HUES6 (cell line): ENCODE results near the gene PLBD1.

ENCODE experiments used
- H3K27ac ChIP-seq: 2 replicates; pipeline ENCODE4 v1.7.0; 2013; ENCODE audit warnings: low read depth, mild to moderate bottlenecking, low read length, inconsistent platforms
- H3K27me3 ChIP-seq: 2 replicates; pipeline ENCODE4 v1.6.1; 2013; ENCODE audit warnings: low read length; ENCODE audit not compliant: control insufficient read depth, insufficient read depth
- H3K36me3 ChIP-seq: 2 replicates; pipeline ENCODE4 v1.6.1; 2013; ENCODE audit warnings: low read length; ENCODE audit not compliant: control insufficient read depth, insufficient read depth
- H3K4me1 ChIP-seq: 2 replicates; pipeline ENCODE4 v1.6.1; 2013; ENCODE audit warnings: low read length; ENCODE audit not compliant: control insufficient read depth, insufficient read depth
- H3K4me3 ChIP-seq: 2 replicates; pipeline ENCODE4 v1.5.1; 2013; ENCODE audit warnings: low read depth, low read length
- H3K9ac ChIP-seq: one replicate; pipeline ENCODE4 v1.6.1; 2013; ENCODE audit warnings: mild to moderate bottlenecking, low read length
- H3K9me3 ChIP-seq: 2 replicates; pipeline ENCODE4 v1.6.1; 2013; ENCODE audit warnings: low read depth, low read length; ENCODE audit not compliant: control insufficient read depth, insufficient read depth

Gene PLBD1

GRCh38 chr12:14567351-14568162 is at the start of gene PLBD1:
TSS of gene PLBD1 (minus strand) at chr12:14567883. CDS start at chr12:14567696, 187 bp downstream.
- H3K27ac ChIP-seq, result no peak within 1 kb of the TSS; the same call in 1 of the 2 replicates
- peaks cover 17% of the 10 kb centered on the region for H3K4me1 ChIP-seq
- peaks cover 7% of the 10 kb centered on the region for H3K27me3 ChIP-seq
- peak within 1 kb of the TSS; percentile 58 for H3K4me3 ChIP-seq
- H3K9me3 ChIP-seq, result no peaks in the 10 kb centered on the region
- no peaks in the 10 kb centered on the region for H3K36me3 ChIP-seq
- peak within 1 kb of the TSS; percentile 34 for H3K9ac ChIP-seq

GRCh38 chr12:14614704-14615121 is 47.0 kb upstream of the PLBD1 start:
- Histone ChIP-seq H3K4me3 (no peak overlapping the region), H3K27me3 (no peaks in the 10 kb centered on the region), H3K36me3 (no peaks in the 10 kb centered on the region), H3K9ac (no peak overlapping the region), H3K4me1 (peaks cover 5% of the 10 kb centered on the region), H3K9me3 (no peaks in the 10 kb centered on the region), H3K27ac (no peak overlapping the region)

DNA sequence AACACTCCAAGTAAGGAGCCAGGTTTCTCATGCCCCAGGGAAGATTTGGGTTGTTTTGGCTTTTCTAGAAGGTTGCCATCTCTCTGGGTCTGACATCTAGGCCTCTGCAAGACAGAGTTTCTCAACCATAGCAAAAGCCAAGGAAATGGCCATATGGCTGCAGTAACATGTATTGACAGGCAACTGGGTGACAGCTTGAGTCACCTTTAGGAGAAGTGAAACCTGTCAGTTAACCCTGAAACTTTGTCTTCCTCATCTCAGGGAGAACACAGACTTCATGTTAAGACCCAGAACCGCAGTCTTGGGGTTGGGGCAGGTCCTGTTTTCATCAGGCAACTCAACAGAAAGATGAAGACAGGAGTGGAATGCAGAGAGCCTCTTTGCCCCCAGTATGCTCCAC is 46.0 kb upstream of the PLBD1 start:
- H3K9ac ChIP-seq, result no peak overlapping the region
- no peaks in the 10 kb centered on the region for H3K36me3 ChIP-seq
- no peaks in the 10 kb centered on the region for H3K9me3 ChIP-seq
- peaks cover 5% of the 10 kb centered on the region for H3K4me1 ChIP-seq
- no peak overlapping the region for H3K4me3 ChIP-seq
- no peaks in the 10 kb centered on the region for H3K27me3 ChIP-seq
- no peak overlapping the region for H3K27ac ChIP-seq

DNA sequence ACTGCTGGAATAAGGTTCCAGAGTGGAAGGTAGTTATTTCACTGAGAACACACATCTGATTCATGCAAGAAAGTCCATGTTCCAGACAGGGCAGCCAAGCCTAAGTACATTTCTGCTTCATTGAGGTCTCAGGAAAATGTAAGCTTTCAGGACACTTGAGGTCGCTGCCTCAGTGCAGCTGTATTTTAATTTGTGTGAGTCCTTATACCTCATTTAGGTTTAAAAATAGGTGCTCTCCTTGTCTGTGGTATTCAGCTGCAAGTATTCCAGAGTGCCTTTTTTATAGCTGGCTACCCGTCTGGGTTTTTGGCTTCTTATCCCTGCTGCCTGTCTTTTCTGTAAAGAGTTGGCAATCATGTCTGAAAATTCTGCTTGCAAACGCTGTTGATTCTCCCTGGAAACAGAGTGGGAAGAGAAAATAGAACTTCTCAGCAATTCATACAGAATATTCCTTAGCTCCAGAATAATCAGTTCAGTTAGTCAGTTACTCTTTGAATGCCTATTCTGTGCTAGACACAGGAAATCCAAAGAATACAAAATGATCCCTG is 45.3 kb upstream of the PLBD1 start:
- no peaks in the 10 kb centered on the region for H3K27me3 ChIP-seq
- no peak overlapping the region for H3K9ac ChIP-seq
- H3K9me3 ChIP-seq, result no peaks in the 10 kb centered on the region
- no peak overlapping the region for H3K27ac ChIP-seq
- no peak overlapping the region for H3K4me3 ChIP-seq
- no peaks in the 10 kb centered on the region for H3K36me3 ChIP-seq
- H3K4me1 ChIP-seq, result peaks cover 5% of the 10 kb centered on the region

DNA sequence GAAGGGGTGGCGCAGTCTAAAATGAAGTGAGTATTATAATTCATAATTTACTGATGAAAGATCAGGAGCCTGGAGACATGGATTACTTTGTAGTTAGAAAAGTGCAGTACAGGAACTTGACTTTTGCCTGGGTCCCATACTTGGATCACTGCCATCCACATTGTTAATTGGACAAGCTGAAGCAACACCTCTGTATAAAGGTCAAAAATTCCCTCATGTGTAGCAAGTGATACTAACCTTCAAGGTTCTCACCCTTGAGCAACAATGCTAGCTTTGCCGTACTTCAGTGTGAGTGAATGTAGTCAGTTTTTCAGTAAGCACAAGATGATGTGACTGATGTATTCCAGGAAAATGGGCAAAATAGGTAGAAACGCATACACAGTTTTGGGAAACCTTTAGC is 44.6 kb upstream of the PLBD1 start:
- Histone ChIP-seq H3K27ac (no peak overlapping the region), H3K4me3 (no peak overlapping the region), H3K9me3 (no peaks in the 10 kb centered on the region), H3K4me1 (peaks cover 5% of the 10 kb centered on the region), H3K27me3 (no peaks in the 10 kb centered on the region), H3K36me3 (no peaks in the 10 kb centered on the region), H3K9ac (no peak overlapping the region)

DNA sequence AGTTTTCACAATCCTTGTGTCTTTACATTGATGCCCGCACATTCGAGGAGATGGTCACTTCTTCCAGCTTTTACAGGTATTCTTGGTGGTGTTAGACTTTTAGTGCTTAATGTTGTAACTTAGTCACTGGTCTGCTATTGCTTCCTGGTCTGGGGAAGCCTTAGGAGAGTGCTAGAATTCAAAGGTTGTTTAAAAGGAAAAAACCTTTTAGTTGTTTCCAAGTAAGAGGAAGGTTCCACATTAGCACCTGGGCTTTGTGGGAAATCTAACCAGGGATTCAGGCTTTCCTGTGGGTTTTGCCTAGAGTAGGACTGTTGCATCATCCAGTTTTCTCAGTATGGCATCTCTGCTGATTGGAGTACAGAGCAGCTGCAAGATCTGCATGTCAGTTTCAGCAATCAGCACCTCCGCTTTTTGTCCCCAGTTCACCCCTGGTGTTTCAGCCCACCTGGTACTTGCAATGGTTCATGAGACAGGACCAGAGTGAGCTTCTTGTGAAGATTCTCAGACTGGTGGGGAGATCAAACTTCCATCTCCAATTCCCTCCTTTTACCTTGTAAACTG is 44.0 kb upstream of the PLBD1 start:
- Histone ChIP-seq H3K4me1 (peaks cover 5% of the 10 kb centered on the region), H3K27ac (no peak overlapping the region), H3K9ac (no peak overlapping the region), H3K4me3 (no peak overlapping the region), H3K36me3 (no peaks in the 10 kb centered on the region), H3K27me3 (no peaks in the 10 kb centered on the region), H3K9me3 (no peaks in the 10 kb centered on the region)

GRCh38 chr12:14607568-14607967 is 39.9 kb upstream of the PLBD1 start:
- Histone ChIP-seq H3K4me1 (no peaks in the 10 kb centered on the region), H3K36me3 (no peaks in the 10 kb centered on the region), H3K27me3 (no peaks in the 10 kb centered on the region), H3K4me3 (no peak overlapping the region), H3K27ac (no peak overlapping the region), H3K9ac (no peak overlapping the region), H3K9me3 (peaks cover 18% of the 10 kb centered on the region; the same call in 1 of the 2 replicates)

DNA sequence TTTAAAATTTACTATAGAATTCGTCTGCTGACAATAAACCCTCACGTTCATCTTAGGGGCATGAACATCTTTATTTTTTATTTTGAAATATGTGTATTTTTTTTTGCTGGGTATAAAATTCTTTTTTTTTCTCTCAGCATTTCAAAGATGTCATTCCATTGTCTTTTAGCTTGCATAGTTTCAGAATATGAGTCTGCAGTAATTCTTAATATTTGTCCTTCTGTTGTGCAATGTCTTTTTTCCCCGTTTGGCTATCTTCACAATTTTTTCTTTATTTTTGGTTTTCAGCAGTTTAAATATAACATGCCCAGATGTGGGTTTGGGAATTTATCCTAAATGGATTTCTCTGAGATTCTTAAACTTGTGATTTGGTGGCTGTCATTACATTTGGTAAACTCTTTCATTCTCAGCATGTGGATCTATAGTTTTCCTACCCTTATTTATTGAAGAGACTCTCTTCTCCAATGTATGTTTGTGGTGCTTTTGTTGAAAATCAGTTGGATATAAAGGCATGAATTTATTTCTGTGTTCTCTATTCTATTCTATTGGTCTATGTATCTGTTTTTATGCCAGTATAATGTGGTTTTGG is 37.8 kb upstream of the PLBD1 start:
- Histone ChIP-seq H3K36me3 (no peaks in the 10 kb centered on the region), H3K27ac (no peak overlapping the region), H3K4me1 (no peaks in the 10 kb centered on the region)

DNA sequence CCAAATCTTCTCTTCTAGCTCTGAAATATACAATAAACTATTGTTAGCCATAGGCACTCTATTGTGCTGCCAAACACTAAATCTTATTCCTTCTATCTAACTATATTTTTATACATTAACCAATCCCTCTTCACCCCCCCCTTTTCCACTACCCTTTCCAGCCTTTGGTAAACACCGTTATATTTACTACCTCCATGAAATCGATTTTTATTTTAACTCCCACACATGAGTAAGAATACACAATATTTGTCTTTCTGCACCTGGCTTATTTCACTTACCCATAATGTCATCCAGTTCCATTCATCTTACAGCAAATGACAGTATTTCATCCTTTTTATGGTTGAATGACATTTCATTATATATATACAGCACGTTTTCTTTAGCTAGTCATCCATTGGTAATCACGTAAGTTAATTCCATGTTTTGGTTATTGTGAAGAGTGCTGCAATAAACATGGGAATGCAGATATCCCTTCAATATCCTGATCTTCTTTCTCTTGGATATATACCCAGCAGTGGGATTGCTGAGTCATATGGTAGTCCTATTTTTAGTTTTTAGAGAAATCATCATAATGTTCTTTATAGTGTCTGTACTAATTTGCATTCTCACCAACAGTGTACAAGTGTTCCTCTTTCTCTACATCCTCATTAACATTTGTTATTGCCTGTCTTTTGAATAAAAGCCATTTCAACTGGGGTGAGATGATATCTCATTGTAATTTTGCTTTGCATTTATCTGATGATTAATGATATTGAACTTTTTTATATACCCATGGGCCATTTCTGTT is 34.2 kb upstream of the PLBD1 start:
- Histone ChIP-seq H3K9me3 (peaks cover 20% of the 10 kb centered on the region; the same call in 1 of the 2 replicates), H3K27ac (no peak overlapping the region)

More for the DNA sequence above, 37.8 kb upstream of the PLBD1 start:
- no peak overlapping the region for H3K4me3 ChIP-seq
- H3K27me3 ChIP-seq, result no peaks in the 10 kb centered on the region
- peaks cover 18% of the 10 kb centered on the region; the same call in 1 of the 2 replicates for H3K9me3 ChIP-seq
- no peak overlapping the region for H3K9ac ChIP-seq

DNA sequence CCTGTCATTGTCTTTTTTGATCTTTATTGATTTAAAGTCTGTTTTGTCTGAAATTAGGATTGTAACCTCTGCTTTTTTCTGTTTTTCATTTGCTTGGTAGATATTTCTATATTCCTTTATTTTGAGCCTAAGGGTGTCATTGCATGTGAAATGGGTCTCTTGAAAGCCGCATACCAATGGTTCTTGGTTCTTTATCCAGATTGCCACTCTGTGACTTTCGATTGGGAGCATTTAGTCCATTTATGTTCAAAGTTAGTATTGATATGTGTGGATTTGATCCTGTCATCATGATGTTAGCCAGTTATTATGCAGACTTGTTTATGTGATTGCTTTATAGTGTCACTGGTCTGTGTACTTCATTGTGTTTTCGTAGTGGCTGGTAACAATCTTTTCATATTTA is 29.8 kb upstream of the PLBD1 start:
- Histone ChIP-seq H3K4me3 (no peak overlapping the region), H3K9me3 (peaks cover 2% of the 10 kb centered on the region; the same call in 1 of the 2 replicates), H3K36me3 (no peaks in the 10 kb centered on the region), H3K27me3 (no peaks in the 10 kb centered on the region), H3K9ac (no peak overlapping the region), H3K4me1 (no peaks in the 10 kb centered on the region), H3K27ac (no peak overlapping the region)

More for the DNA sequence above, 34.2 kb upstream of the PLBD1 start:
- Histone ChIP-seq H3K4me1 (no peaks in the 10 kb centered on the region), H3K27me3 (no peaks in the 10 kb centered on the region), H3K36me3 (no peaks in the 10 kb centered on the region), H3K9ac (no peak overlapping the region), H3K4me3 (no peak overlapping the region)
